IMR-90 (cell line): ENCODE measurements around the gene ZNF136.

ENCODE experiments used
- CEBPB ChIP-seq: IDR thresholded peaks from 2 replicates; pipeline ENCODE4 v1.6.1; 2012; ENCODE audit warnings: low read depth, low read length, improper control_type of control experiment
- ELK1 ChIP-seq: fragments of 150-350 bp; IDR thresholded peaks from 2 replicates; pipeline ENCODE4 v1.6.1; 2016; ENCODE audit warnings: low read depth, mild to moderate bottlenecking, low read length, moderate library complexity, borderline replicate concordance
- MXI1 ChIP-seq: IDR thresholded peaks from 2 replicates; pipeline ENCODE4 v1.6.1; 2012; ENCODE audit warnings: low read depth, mild to moderate bottlenecking, low read length, moderate library complexity, borderline replicate concordance
- POLR2A ChIP-seq: IDR thresholded peaks from 2 replicates; pipeline ENCODE4 v1.6.1; 2012; ENCODE audit warnings: mild to moderate bottlenecking, low read depth, low read length
- RAD21 ChIP-seq: IDR thresholded peaks from 2 replicates; pipeline ENCODE4 v1.6.1; 2012; ENCODE audit warnings: low read length, improper control_type of control experiment
- RCOR1 ChIP-seq: IDR thresholded peaks from 2 replicates; pipeline ENCODE4 v1.6.1; 2012; ENCODE audit warnings: mild to moderate bottlenecking, low read length, improper control_type of control experiment; ENCODE audit not compliant: insufficient replicate concordance
- TF ChIP-seq, protein P1 (sequence below): conservative IDR thresholded peaks from 2 replicates; pipeline ENCODE4 v1.5.1; 2012; ENCODE audit warnings: mild to moderate bottlenecking, low read depth, low read length, improper control_type of control experiment
- TF ChIP-seq, protein P2 (sequence below): fragments of 150-350 bp; IDR thresholded peaks from 2 replicates; pipeline ENCODE4 v1.6.1; 2017; ENCODE audit warnings: mild to moderate bottlenecking, antibody characterized with exemption, low read length, low read depth

DNA sequence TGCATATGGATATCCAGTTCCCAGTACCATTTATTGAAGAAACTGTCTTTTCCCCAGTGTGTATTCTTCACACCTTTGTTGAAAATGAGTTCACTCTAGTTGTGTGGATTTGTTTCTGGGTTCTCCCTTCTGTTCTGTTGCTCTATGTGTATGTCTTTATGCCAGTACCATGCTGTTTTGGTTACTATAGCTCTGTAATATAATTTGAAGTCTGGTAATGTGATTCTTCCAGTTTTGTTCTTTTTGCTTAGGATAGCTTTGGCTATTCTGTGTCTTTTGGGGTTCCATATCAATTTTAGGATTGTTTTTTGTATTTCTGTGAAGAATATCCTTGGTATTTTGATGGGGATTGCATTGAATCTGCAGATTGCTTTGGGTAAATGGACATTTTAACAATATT lies 35.2 kb downstream of the ZNF136 start:
- TF ChIP-seq, protein P1, sequence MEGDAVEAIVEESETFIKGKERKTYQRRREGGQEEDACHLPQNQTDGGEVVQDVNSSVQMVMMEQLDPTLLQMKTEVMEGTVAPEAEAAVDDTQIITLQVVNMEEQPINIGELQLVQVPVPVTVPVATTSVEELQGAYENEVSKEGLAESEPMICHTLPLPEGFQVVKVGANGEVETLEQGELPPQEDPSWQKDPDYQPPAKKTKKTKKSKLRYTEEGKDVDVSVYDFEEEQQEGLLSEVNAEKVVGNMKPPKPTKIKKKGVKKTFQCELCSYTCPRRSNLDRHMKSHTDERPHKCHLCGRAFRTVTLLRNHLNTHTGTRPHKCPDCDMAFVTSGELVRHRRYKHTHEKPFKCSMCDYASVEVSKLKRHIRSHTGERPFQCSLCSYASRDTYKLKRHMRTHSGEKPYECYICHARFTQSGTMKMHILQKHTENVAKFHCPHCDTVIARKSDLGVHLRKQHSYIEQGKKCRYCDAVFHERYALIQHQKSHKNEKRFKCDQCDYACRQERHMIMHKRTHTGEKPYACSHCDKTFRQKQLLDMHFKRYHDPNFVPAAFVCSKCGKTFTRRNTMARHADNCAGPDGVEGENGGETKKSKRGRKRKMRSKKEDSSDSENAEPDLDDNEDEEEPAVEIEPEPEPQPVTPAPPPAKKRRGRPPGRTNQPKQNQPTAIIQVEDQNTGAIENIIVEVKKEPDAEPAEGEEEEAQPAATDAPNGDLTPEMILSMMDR, result no peak
- TF ChIP-seq RCOR1, result no peak
- no peak for TF ChIP-seq MXI1
- TF ChIP-seq, protein P2, sequence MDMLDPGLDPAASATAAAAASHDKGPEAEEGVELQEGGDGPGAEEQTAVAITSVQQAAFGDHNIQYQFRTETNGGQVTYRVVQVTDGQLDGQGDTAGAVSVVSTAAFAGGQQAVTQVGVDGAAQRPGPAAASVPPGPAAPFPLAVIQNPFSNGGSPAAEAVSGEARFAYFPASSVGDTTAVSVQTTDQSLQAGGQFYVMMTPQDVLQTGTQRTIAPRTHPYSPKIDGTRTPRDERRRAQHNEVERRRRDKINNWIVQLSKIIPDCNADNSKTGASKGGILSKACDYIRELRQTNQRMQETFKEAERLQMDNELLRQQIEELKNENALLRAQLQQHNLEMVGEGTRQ, result no peak
- no peak for TF ChIP-seq CEBPB
- TF ChIP-seq POLR2A, result no peak
- TF ChIP-seq RAD21, result no peak
- TF ChIP-seq ELK1, result no peak
